ENCODE results near the gene TENT4A. TPM values are rescaled to one million over a fixed set of nuclear protein-coding genes. Genes with fewer than 3 reads are reported as not detected.

TENT4A gene
- total RNA-seq, 1 experiment from 2014 or later, result 29.6 TPM

GRCh38 chr5:6692906-6693305 is 20.3 kb upstream of the TENT4A start:
- no peak for ATAC-seq
- POLR2A ChIA-PET, result no interaction called here
- BruUV-seq (replicated peaks), result no TSS peak

DNA sequence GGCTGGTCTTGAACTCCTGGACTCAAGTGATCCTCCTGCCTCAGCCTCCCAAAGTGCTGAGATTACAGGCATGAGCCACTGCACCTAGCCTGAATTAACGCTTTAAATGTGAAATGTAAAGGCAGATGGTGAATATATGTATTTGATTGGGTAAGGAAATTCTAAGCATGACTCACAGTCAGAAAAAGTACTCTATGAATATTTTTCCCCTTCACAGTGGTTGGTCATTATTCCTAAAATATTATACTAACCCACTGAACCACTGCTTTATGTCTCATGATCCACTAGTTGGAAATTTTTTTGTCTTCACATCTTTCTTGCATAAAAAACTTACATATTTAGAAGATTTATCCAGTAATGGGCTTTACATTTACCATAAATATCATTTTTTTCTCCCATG is 14.5 kb upstream of the TENT4A start:
- Histone ChIP-seq H3K36me3 (ENCODE audit: control insufficient read depth, insufficient read depth, low read length) (no peaks in the 10 kb centered on the region), H3K4me3 (ENCODE audit: low read depth in 2 of 2, low read length in 2 of 2) (no peak overlapping the region), H3K9me3 (ENCODE audit: control insufficient read depth, insufficient read depth, low read depth, low read length) (no peaks in the 10 kb centered on the region), H3K4me1 (ENCODE audit: control insufficient read depth, insufficient read depth, low read length) (no peaks in the 10 kb centered on the region), H3K27ac (ENCODE audit: low read length) (no peak overlapping the region), H3K27me3 (ENCODE audit: control insufficient read depth, insufficient read depth, low read length) (peaks cover 9% of the 10 kb centered on the region)
- intact Hi-C loops (cut with micrococcal nuclease; ENCODE audit: unreplicated experiment), result no loop called here
- DNase-seq (ENCODE audit: low read depth, low spot score), result no peak
- no TSS peak for BruUV-seq (replicated peaks)
- CTCF ChIA-PET, result no interaction called here
- POLR2A ChIA-PET, result no interaction called here
- ATAC-seq, result no peak
- in situ Hi-C loops (cut with HindIII; ENCODE audit: low pct_unique_long_range_greater_than_20kb, low sequenced_read_pairs), result no loop called here
- TF ChIP-seq, protein P1, sequence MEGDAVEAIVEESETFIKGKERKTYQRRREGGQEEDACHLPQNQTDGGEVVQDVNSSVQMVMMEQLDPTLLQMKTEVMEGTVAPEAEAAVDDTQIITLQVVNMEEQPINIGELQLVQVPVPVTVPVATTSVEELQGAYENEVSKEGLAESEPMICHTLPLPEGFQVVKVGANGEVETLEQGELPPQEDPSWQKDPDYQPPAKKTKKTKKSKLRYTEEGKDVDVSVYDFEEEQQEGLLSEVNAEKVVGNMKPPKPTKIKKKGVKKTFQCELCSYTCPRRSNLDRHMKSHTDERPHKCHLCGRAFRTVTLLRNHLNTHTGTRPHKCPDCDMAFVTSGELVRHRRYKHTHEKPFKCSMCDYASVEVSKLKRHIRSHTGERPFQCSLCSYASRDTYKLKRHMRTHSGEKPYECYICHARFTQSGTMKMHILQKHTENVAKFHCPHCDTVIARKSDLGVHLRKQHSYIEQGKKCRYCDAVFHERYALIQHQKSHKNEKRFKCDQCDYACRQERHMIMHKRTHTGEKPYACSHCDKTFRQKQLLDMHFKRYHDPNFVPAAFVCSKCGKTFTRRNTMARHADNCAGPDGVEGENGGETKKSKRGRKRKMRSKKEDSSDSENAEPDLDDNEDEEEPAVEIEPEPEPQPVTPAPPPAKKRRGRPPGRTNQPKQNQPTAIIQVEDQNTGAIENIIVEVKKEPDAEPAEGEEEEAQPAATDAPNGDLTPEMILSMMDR (IDR thresholded peaks at IDR 0.05), result no peak
- TF ChIP-seq REST (IDR thresholded peaks at IDR 0.05; ENCODE audit: insufficient read depth in 1 of 2, low read depth in 2 of 2, low read length in 1 of 2), result no peak
- TF ChIP-seq POLR2AphosphoS5 (IDR thresholded peaks at IDR 0.05; ENCODE audit: low read depth, low read length), result no peak
- no peak for TF ChIP-seq SIN3A (IDR thresholded peaks at IDR 0.05; ENCODE audit: borderline replicate concordance, insufficient read depth, low read depth, low read length)
- TF ChIP-seq TCF7L2 (IDR thresholded peaks at IDR 0.05; ENCODE audit: low read depth, low read length), result no peak

More at GRCh38 chr5:6692906-6693305, 20.3 kb upstream of the TENT4A start:
- no peaks in the 10 kb centered on the region for H3K36me3 ChIP-seq (ENCODE audit: control insufficient read depth, insufficient read depth, low read length)
- no peak overlapping the region for H3K27ac ChIP-seq (ENCODE audit: low read length)
- in situ Hi-C loops (cut with HindIII; ENCODE audit: low pct_unique_long_range_greater_than_20kb, low sequenced_read_pairs) (no loop called here), intact Hi-C loops (cut with micrococcal nuclease; ENCODE audit: unreplicated experiment) (no loop called here)
- H3K4me3 ChIP-seq (ENCODE audit: low read depth in 2 of 2, low read length in 2 of 2), result no peak overlapping the region
- TF ChIP-seq SIN3A (IDR thresholded peaks at IDR 0.05; ENCODE audit: borderline replicate concordance, insufficient read depth, low read depth, low read length), result no peak
- TF ChIP-seq TCF7L2 (IDR thresholded peaks at IDR 0.05; ENCODE audit: low read depth, low read length), result no peak
- TF ChIP-seq, protein P1 (IDR thresholded peaks at IDR 0.05), result no peak
- no peak for TF ChIP-seq POLR2AphosphoS5 (IDR thresholded peaks at IDR 0.05; ENCODE audit: low read depth, low read length)
- TF ChIP-seq REST (IDR thresholded peaks at IDR 0.05; ENCODE audit: insufficient read depth in 1 of 2, low read depth in 2 of 2, low read length in 1 of 2), result no peak
- DNase-seq (ENCODE audit: low read depth, low spot score), result no peak
- H3K9me3 ChIP-seq (ENCODE audit: control insufficient read depth, insufficient read depth, low read depth, low read length), result no peaks in the 10 kb centered on the region
- peaks cover 13% of the 10 kb centered on the region; the same call in 1 of the 2 replicates for H3K27me3 ChIP-seq (ENCODE audit: control insufficient read depth, insufficient read depth, low read length)
- no peaks in the 10 kb centered on the region for H3K4me1 ChIP-seq (ENCODE audit: control insufficient read depth, insufficient read depth, low read length)
- CTCF ChIA-PET, result no interaction called here
